ENCODE data around the gene HBQ1. TPM values are rescaled to one million over a fixed set of nuclear protein-coding genes. Genes with fewer than 3 reads are reported as not detected.

Gene HBQ1
- total RNA-seq, 1 experiment from 2014 or later: 10.4 TPM

- Histone ChIP-seq H3K4me1 (ENCODE audit: control insufficient read depth, insufficient read depth, low read length) (no peaks in the 10 kb centered on the region), H3K27ac (ENCODE audit: low read length) (no peak overlapping the region), H3K27me3 (ENCODE audit: control insufficient read depth, insufficient read depth, low read length) (no peaks in the 10 kb centered on the region), H3K36me3 (ENCODE audit: control insufficient read depth, insufficient read depth, low read length) (peaks cover 28% of the 10 kb centered on the region), H3K9me3 (ENCODE audit: control insufficient read depth, insufficient read depth, low read depth, low read length) (no peaks in the 10 kb centered on the region), H3K4me3 (ENCODE audit: low read depth in 2 of 2, low read length in 2 of 2) (no peak overlapping the region)
- ATAC-seq (no peak), DNase-seq (ENCODE audit: low read depth, low spot score) (no peak)
- ChIA-PET CTCF (interaction anchor here (0.7 kb wide), 1 partner anchor 169 kb away, joined by 7 read pairs; no protein-coding TSS in a partner anchor), POLR2A (no interaction called here)
- intact Hi-C loops (cut with micrococcal nuclease; ENCODE audit: unreplicated experiment): no loop called here
- TF ChIP-seq CTCF (IDR thresholded peaks at IDR 0.05) (no peak), SIN3A (IDR thresholded peaks at IDR 0.05; ENCODE audit: borderline replicate concordance, insufficient read depth, low read depth, low read length) (no peak), REST (IDR thresholded peaks at IDR 0.05; ENCODE audit: insufficient read depth in 1 of 2, low read depth in 2 of 2, low read length in 1 of 2) (no peak), POLR2AphosphoS5 (IDR thresholded peaks at IDR 0.05; ENCODE audit: low read depth, low read length) (no peak), TCF7L2 (IDR thresholded peaks at IDR 0.05; ENCODE audit: low read depth, low read length) (no peak)
- in situ Hi-C loops (cut with HindIII; ENCODE audit: low pct_unique_long_range_greater_than_20kb, low sequenced_read_pairs): no loop called here
- BruUV-seq (replicated peaks): no TSS peak
These were observed 13.2 kb downstream of the HBQ1 start for GRCh38 chr16:193441-193840.

- TF ChIP-seq SIN3A (IDR thresholded peaks at IDR 0.05; ENCODE audit: borderline replicate concordance, insufficient read depth, low read depth, low read length) (no peak), POLR2AphosphoS5 (IDR thresholded peaks at IDR 0.05; ENCODE audit: low read depth, low read length) (no peak), TCF7L2 (IDR thresholded peaks at IDR 0.05; ENCODE audit: low read depth, low read length) (no peak), CTCF (IDR thresholded peaks at IDR 0.05) (no peak), REST (IDR thresholded peaks at IDR 0.05; ENCODE audit: insufficient read depth in 1 of 2, low read depth in 2 of 2, low read length in 1 of 2) (no peak)
- CTCF ChIA-PET: no interaction called here
- Histone ChIP-seq H3K4me1 (ENCODE audit: control insufficient read depth, insufficient read depth, low read length) (no peaks in the 10 kb centered on the region), H3K9me3 (ENCODE audit: control insufficient read depth, insufficient read depth, low read depth, low read length) (no peaks in the 10 kb centered on the region), H3K4me3 (ENCODE audit: low read depth in 2 of 2, low read length in 2 of 2) (no peak overlapping the region), H3K36me3 (ENCODE audit: control insufficient read depth, insufficient read depth, low read length) (peaks cover 31% of the 10 kb centered on the region), H3K27ac (ENCODE audit: low read length) (no peak overlapping the region), H3K27me3 (ENCODE audit: control insufficient read depth, insufficient read depth, low read length) (no peaks in the 10 kb centered on the region)
- no peak for DNase-seq (ENCODE audit: low read depth, low spot score)
- ATAC-seq: no peak
- POLR2A ChIA-PET: interaction anchor here (0.7 kb wide), 1 partner anchor 13 kb away, joined by 3 read pairs; no protein-coding TSS in a partner anchor
- in situ Hi-C loops (cut with HindIII; ENCODE audit: low pct_unique_long_range_greater_than_20kb, low sequenced_read_pairs): no loop called here
- intact Hi-C loops (cut with micrococcal nuclease; ENCODE audit: unreplicated experiment): no loop called here
- BruUV-seq (replicated peaks): no TSS peak
These were observed 14.3 kb downstream of the HBQ1 start for GRCh38 chr16:194516-194915.

Measured in Panc1 (cell line).